ENCODE measurements around the gene SHB. TPM values are rescaled to one million over a fixed set of nuclear protein-coding genes. Genes with fewer than 3 reads are reported as not detected.

The SHB gene
- total RNA-seq, 4 donors from 2014 or later, result 18.4 to 27.5 (median 22.0) TPM

GRCh38 chr9:38079461-38080031 lies 10.5 kb upstream of the SHB start:
- no peaks in the 10 kb centered on the region for H3K36me3 ChIP-seq
- WGBS, 2 donors, result 69 to 73% methylated on average over 11 of the region's 11 CpGs
- intact Hi-C loops (cut with DNase I), result loop anchor here (10.0 kb wide), 1 partner anchor 275 kb away; no protein-coding TSS in a partner anchor
- no peak overlapping the region for H3K27ac ChIP-seq
- no peaks in the 10 kb centered on the region for H3K9me3 ChIP-seq
- DNase-seq, result peak in 1 of 2 donors; percentile 30
- H3K4me1 ChIP-seq, result no peaks in the 10 kb centered on the region
- TF ChIP-seq POLR2A (IDR thresholded peaks at IDR 0.05) (no peak), CTCF (IDR thresholded peaks at IDR 0.05) (no peak)
- H3K4me3 ChIP-seq (replicated peaks in 1 of 3), result no peak overlapping the region
- no peaks in the 10 kb centered on the region for H3K27me3 ChIP-seq

- no peak for DNase-seq
- no peak overlapping the region for H3K27ac ChIP-seq
- 91 to 97% methylated on average over 16 to 31 of the region's 34 CpGs for WGBS, 2 donors
Observed at GRCh38 chr9:38075272-38075671, 6.2 kb upstream of the SHB start.

GRCh38 chr9:38074441-38074961 lies 5.5 kb upstream of the SHB start:
- WGBS, 2 donors, result 79 to 86% methylated on average over 5 of the region's 5 CpGs

More at GRCh38 chr9:38075272-38075671, 6.2 kb upstream of the SHB start:
- no peaks in the 10 kb centered on the region for H3K27me3 ChIP-seq
- H3K4me3 ChIP-seq (replicated peaks in 1 of 3), result no peak overlapping the region
- H3K9me3 ChIP-seq, result no peaks in the 10 kb centered on the region
- H3K36me3 ChIP-seq, result no peaks in the 10 kb centered on the region
- TF ChIP-seq POLR2A (IDR thresholded peaks at IDR 0.05) (no peak), CTCF (IDR thresholded peaks at IDR 0.05) (no peak)
- H3K4me1 ChIP-seq, result peaks cover 0 to 5% of the 10 kb centered on the region in 2 donors
- intact Hi-C loops (cut with DNase I), result no loop called here

GRCh38 chr9:38073882-38074281 lies 4.9 kb upstream of the SHB start:
- intact Hi-C loops (cut with DNase I), result no loop called here

More at GRCh38 chr9:38074441-38074961, 5.5 kb upstream of the SHB start:
- no peak for DNase-seq
- intact Hi-C loops (cut with DNase I), result no loop called here
- H3K4me1 ChIP-seq, result peaks cover 0 to 11% of the 10 kb centered on the region in 2 donors
- no peaks in the 10 kb centered on the region for H3K27me3 ChIP-seq
- H3K36me3 ChIP-seq, result no peaks in the 10 kb centered on the region
- H3K4me3 ChIP-seq (replicated peaks in 1 of 3), result no peak overlapping the region
- no peak overlapping the region for H3K27ac ChIP-seq
- TF ChIP-seq CTCF (IDR thresholded peaks at IDR 0.05) (no peak), POLR2A (IDR thresholded peaks at IDR 0.05) (no peak)
- no peaks in the 10 kb centered on the region for H3K9me3 ChIP-seq

More at GRCh38 chr9:38073882-38074281, 4.9 kb upstream of the SHB start:
- Histone ChIP-seq H3K27ac (no peak overlapping the region), H3K4me1 (peaks cover 0 to 11% of the 10 kb centered on the region in 2 donors), H3K4me3 (replicated peaks in 1 of 3) (no peak overlapping the region), H3K36me3 (no peaks in the 10 kb centered on the region), H3K27me3 (no peaks in the 10 kb centered on the region), H3K9me3 (no peaks in the 10 kb centered on the region)
- 69% methylated on average over 3 of the region's 3 CpGs for WGBS, 2 donors
- DNase-seq, result no peak
- no peak for TF ChIP-seq CTCF (IDR thresholded peaks at IDR 0.05)

Measured in thyroid gland (tissue), 4 donors.